Erythroblast (primary cell): ENCODE results near the gene TBCA.

Experiments used
- DNase-seq, 2 experiments: peaks; one replicate each; lab custom pipeline; 2025; lab: John Stamatoyannopoulos, UW
- GATA1 ChIP-seq: IDR thresholded peaks from 2 replicates; pipeline ENCODE4 v1.6.1; 2011; ENCODE audit warnings: low read depth, mild to moderate bottlenecking, control low read depth, low read length, moderate library complexity
- POLR2A ChIP-seq: IDR thresholded peaks from 2 replicates; pipeline ENCODE4 v1.6.1; 2011; ENCODE audit warnings: mild to moderate bottlenecking, low read length

Gene TBCA

GRCh38 chr5:77649776-77650175, 126.4 kb downstream of the TBCA start:
- TF ChIP-seq POLR2A, result no peak
- no peak for TF ChIP-seq GATA1
- no peak for DNase-seq

GRCh38 chr5:77645995-77646639, 130.0 kb downstream of the TBCA start:
- TF ChIP-seq POLR2A (no peak), GATA1 (no peak)

GRCh38 chr5:77645158-77645994, 130.8 kb downstream of the TBCA start:
- no peak for TF ChIP-seq GATA1
- DNase-seq, result peak; percentile 59 to 76

More at GRCh38 chr5:77645995-77646639, 130.0 kb downstream of the TBCA start:
- DNase-seq, result no peak

- TF ChIP-seq GATA1 (no peak), POLR2A (no peak)
- DNase-seq, result no peak
Observed at GRCh38 chr5:77644371-77645157, 131.6 kb downstream of the TBCA start.

GRCh38 chr5:77643654-77644370, 132.3 kb downstream of the TBCA start:
- DNase-seq, result no peak
- TF ChIP-seq POLR2A, result no peak
- TF ChIP-seq GATA1, result no peak

- no peak for DNase-seq
- no peak for TF ChIP-seq POLR2A
- TF ChIP-seq GATA1, result no peak
Observed at GRCh38 chr5:77642738-77643653, 133.1 kb downstream of the TBCA start.

GRCh38 chr5:77641963-77642737, 134.0 kb downstream of the TBCA start:
- DNase-seq, result no peak
- no peak for TF ChIP-seq GATA1
- TF ChIP-seq POLR2A, result no peak

- TF ChIP-seq POLR2A (no peak), GATA1 (no peak)
- no peak for DNase-seq
Observed at GRCh38 chr5:77641397-77641943, 134.7 kb downstream of the TBCA start.
